ENCODE results near the gene ALG1. TPM values are rescaled to one million over a fixed set of nuclear protein-coding genes. Genes with fewer than 3 reads are reported as not detected.

Gene ALG1
- total RNA-seq, 3 donors from 2014 or later: 14.4 to 21.2 (median 16.7) TPM

GRCh38 chr16:5045499-5046115 lies 26.0 kb upstream of the ALG1 start:
- DNase-seq (ENCODE audit: low spot score in 2 of 2): no peak
- no peak for TF ChIP-seq POLR2AphosphoS5 (IDR thresholded peaks at IDR 0.05)
- TF ChIP-seq POLR2A (IDR thresholded peaks at IDR 0.05): no peak
- TF ChIP-seq CTCF (IDR thresholded peaks at IDR 0.05): no peak
- Histone ChIP-seq H3K4me1 (no peaks in the 10 kb centered on the region), H3K4me3 (no peak overlapping the region), H3K36me3 (no peaks in the 10 kb centered on the region), H3K27me3 (no peaks in the 10 kb centered on the region), H3K27ac (no peak overlapping the region), H3K9me3 (no peaks in the 10 kb centered on the region)
- intact Hi-C loops (cut with DNase I; ENCODE audit: low total_unique reads): loop anchor here (5.0 kb wide), 1 partner anchor 37 kb away; no protein-coding TSS in a partner anchor

DNA sequence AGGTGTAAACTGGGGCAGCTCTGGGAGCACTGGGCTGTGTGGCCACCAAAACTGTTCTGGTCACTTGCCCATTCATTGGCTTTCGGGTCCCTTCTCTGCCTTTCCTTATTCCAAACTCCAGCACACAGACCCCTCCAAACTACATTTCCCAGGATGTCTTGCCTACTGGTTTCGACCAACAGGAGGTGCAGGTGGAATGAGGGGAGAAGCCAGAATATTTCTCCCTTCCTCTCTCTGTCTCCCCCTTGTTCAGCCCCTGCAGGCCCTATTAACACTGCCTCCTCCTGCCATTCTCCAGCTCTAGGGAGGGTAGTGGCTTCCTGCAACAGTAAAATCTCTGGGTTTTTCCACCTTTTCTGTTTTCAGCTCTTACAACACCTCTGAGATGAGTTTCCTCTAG lies 24.7 kb upstream of the ALG1 start:
- DNase-seq (ENCODE audit: low spot score in 2 of 2): no peak

GRCh38 chr16:5054876-5055865 lies 16.5 kb upstream of the ALG1 start:
- Histone ChIP-seq H3K4me1 (no peaks in the 10 kb centered on the region), H3K9me3 (no peaks in the 10 kb centered on the region), H3K27me3 (no peaks in the 10 kb centered on the region), H3K36me3 (no peaks in the 10 kb centered on the region), H3K27ac (no peak overlapping the region), H3K4me3 (no peak overlapping the region)
- DNase-seq (ENCODE audit: low spot score in 2 of 2): no peak
- TF ChIP-seq CTCF (IDR thresholded peaks at IDR 0.05) (no peak), POLR2AphosphoS5 (IDR thresholded peaks at IDR 0.05) (no peak), POLR2A (IDR thresholded peaks at IDR 0.05) (no peak)
- intact Hi-C loops (cut with DNase I; ENCODE audit: low total_unique reads): no loop called here

More for the DNA sequence above, 24.7 kb upstream of the ALG1 start:
- no peak overlapping the region for H3K27ac ChIP-seq
- no peaks in the 10 kb centered on the region for H3K4me1 ChIP-seq
- TF ChIP-seq CTCF (IDR thresholded peaks at IDR 0.05) (no peak), POLR2AphosphoS5 (IDR thresholded peaks at IDR 0.05) (no peak), POLR2A (IDR thresholded peaks at IDR 0.05) (no peak)
- H3K27me3 ChIP-seq: no peaks in the 10 kb centered on the region
- no peak overlapping the region for H3K4me3 ChIP-seq
- no peaks in the 10 kb centered on the region for H3K9me3 ChIP-seq
- H3K36me3 ChIP-seq: no peaks in the 10 kb centered on the region
- intact Hi-C loops (cut with DNase I; ENCODE audit: low total_unique reads): loop anchor here (5.0 kb wide), 1 partner anchor 35 kb away; no protein-coding TSS in a partner anchor

- no peaks in the 10 kb centered on the region for H3K27me3 ChIP-seq
- H3K9me3 ChIP-seq: no peaks in the 10 kb centered on the region
- no peaks in the 10 kb centered on the region for H3K4me1 ChIP-seq
- no peaks in the 10 kb centered on the region for H3K36me3 ChIP-seq
- no peak for TF ChIP-seq CTCF (IDR thresholded peaks at IDR 0.05)
- no peak for TF ChIP-seq POLR2AphosphoS5 (IDR thresholded peaks at IDR 0.05)
- no peak for TF ChIP-seq POLR2A (IDR thresholded peaks at IDR 0.05)
- H3K27ac ChIP-seq: no peak overlapping the region
- no peak for DNase-seq (ENCODE audit: low spot score in 2 of 2)
- H3K4me3 ChIP-seq: no peak overlapping the region
- intact Hi-C loops (cut with DNase I; ENCODE audit: low total_unique reads): no loop called here
Observed at GRCh38 chr16:5056352-5056751, 15.3 kb upstream of the ALG1 start.

DNA sequence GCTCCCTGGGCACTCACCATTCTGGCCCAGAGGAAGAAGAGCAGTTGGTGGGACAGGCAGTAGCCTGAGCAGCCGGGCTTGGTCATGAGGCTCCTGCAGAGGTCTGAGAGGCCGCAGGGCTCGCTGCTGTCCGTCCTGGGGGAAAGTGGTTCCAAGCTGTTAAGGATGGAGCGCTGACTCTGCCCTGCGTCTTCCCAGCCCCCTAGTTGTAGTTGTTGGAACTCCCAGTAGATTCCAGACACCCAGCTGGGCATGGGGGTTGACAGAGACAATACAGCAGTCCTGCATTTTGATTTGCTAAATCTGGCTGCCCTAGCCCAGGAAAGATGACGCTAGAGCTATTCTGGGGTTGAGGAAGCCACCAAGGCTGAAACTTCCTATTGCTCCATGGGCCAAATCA lies 13.2 kb upstream of the ALG1 start:
- TF ChIP-seq POLR2AphosphoS5 (IDR thresholded peaks at IDR 0.05): no peak
- TF ChIP-seq POLR2A (IDR thresholded peaks at IDR 0.05): no peak
- Histone ChIP-seq H3K27me3 (no peaks in the 10 kb centered on the region), H3K4me3 (no peak overlapping the region), H3K9me3 (no peaks in the 10 kb centered on the region), H3K36me3 (no peaks in the 10 kb centered on the region), H3K4me1 (no peaks in the 10 kb centered on the region), H3K27ac (no peak overlapping the region)
- DNase-seq (ENCODE audit: low spot score in 2 of 2): no peak
- intact Hi-C loops (cut with DNase I; ENCODE audit: low total_unique reads): no loop called here

Data from breast epithelium (tissue), 4 donors.